ENCODE results near the gene THEM4. TPM values are rescaled to one million over a fixed set of nuclear protein-coding genes. Genes with fewer than 3 reads are reported as not detected.

The THEM4 gene
- total RNA-seq, 4 donors from 2014 or later: 5.1 to 15.3 (median 7.0) TPM

DNA sequence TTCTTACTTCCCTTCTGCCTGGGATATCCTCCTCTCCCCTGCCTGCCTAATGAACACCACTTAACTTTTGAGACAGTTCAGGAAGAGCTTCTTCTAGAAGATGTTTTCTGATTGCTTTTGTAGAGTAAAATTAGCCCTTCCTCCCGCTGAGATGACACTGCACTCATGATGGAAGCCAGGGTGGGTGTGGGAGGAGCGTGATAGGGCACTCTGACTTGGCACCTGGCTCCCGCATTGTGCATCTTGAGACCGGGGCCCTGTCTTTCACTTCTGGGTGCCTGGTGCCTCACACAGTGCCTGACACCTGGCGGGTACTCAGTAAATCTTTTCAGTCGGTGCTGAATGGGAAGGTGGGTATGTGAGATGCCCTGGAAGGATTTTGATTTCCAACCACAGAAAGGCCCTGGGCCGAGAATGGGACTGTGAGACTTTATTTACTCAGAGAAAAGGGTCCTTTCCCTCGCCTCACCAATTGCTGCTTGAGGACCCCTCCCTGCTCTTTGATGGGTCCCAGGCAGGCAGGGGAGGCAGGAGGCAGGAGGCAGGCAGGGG lies 62.5 kb downstream of the THEM4 start:
- 82 to 83% methylated on average over 8 of the region's 8 CpGs for WGBS, 2 donors
- intact Hi-C loops (cut with DNase I; ENCODE audit: low total_unique reads): no loop called here
- TF ChIP-seq CTCF (IDR thresholded peaks at IDR 0.05) (no peak), POLR2A (IDR thresholded peaks at IDR 0.05) (no peak)
- DNase-seq (ENCODE audit: low spot score in 2 of 2): no peak
- H3K4me3 ChIP-seq (ENCODE audit: low read depth, poor library complexity, severe bottlenecking): no peak overlapping the region

- TF ChIP-seq POLR2A (IDR thresholded peaks at IDR 0.05) (no peak), CTCF (IDR thresholded peaks at IDR 0.05) (no peak)
- intact Hi-C loops (cut with DNase I; ENCODE audit: low total_unique reads): no loop called here
- no peak overlapping the region for H3K4me3 ChIP-seq (ENCODE audit: low read depth, poor library complexity, severe bottlenecking)
- WGBS, 2 donors: 64 to 73% methylated on average over 6 of the region's 6 CpGs
- DNase-seq (ENCODE audit: low spot score in 2 of 2): no peak
These were observed 63.2 kb downstream of the THEM4 start for GRCh38 chr1:151846062-151846568.

DNA sequence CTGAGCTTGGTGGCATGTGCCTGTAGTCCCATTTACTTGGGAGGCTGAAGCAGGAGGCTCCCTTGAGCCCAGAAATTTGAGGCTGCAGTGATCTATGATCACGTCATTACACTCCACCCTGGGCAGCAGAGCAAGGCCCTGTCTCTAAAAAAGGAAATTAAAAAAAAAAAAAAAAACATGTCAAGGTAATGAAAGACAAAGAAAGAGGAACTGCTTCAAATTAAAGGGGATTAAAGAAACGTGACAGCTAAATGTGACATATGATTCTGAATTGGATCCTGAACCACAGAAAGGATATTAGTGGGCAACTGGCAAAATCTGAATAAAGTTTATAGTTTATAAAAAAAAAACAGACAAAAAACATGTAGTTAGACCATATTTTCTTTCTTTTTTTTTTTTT lies 65.9 kb downstream of the THEM4 start:
- WGBS, 2 donors: 81 to 85% methylated on average over 2 of the region's 2 CpGs
- intact Hi-C loops (cut with DNase I; ENCODE audit: low total_unique reads): no loop called here
- DNase-seq (ENCODE audit: low spot score in 2 of 2): no peak
- TF ChIP-seq POLR2A (IDR thresholded peaks at IDR 0.05): no peak
- TF ChIP-seq CTCF (IDR thresholded peaks at IDR 0.05): no peak
- H3K4me3 ChIP-seq (ENCODE audit: low read depth, poor library complexity, severe bottlenecking): no peak overlapping the region

GRCh38 chr1:151841141-151841540 lies 68.2 kb downstream of the THEM4 start:
- TF ChIP-seq CTCF (IDR thresholded peaks at IDR 0.05) (no peak), POLR2A (IDR thresholded peaks at IDR 0.05) (no peak)
- DNase-seq (ENCODE audit: low spot score in 2 of 2): no peak
- intact Hi-C loops (cut with DNase I; ENCODE audit: low total_unique reads): no loop called here
- WGBS, 2 donors: 73 to 87% methylated on average over 2 of the region's 2 CpGs
- H3K4me3 ChIP-seq (ENCODE audit: low read depth, poor library complexity, severe bottlenecking): no peak overlapping the region

DNA sequence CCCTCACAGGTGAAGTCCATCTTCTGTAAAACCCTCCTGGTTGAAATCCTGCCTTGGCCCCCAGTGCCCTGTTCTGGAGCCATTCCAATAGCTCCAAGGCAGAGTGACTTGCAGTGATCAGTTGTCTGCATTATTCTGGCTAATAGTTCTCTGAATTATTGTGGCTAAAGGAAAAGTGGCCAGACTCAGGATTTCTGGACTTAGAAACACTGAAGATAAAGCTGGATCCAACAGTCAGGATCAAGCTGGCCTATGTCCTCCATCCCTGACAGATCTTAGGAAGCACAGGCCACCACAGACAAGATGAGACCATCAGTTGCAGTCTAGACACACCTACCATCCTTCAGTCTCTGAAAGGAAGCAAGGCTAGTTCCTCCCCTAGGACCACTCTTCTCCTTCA lies 68.9 kb downstream of the THEM4 start:
- intact Hi-C loops (cut with DNase I; ENCODE audit: low total_unique reads): no loop called here
- H3K4me3 ChIP-seq (ENCODE audit: low read depth, poor library complexity, severe bottlenecking): no peak overlapping the region
- DNase-seq (ENCODE audit: low spot score in 2 of 2): no peak

More for the DNA sequence above, 68.9 kb downstream of the THEM4 start:
- TF ChIP-seq POLR2A (IDR thresholded peaks at IDR 0.05): no peak
- no peak for TF ChIP-seq CTCF (IDR thresholded peaks at IDR 0.05)

Data from lower leg skin (tissue), 4 donors.